ENCODE measurements around the gene DLEC1.

The DLEC1 gene

DNA sequence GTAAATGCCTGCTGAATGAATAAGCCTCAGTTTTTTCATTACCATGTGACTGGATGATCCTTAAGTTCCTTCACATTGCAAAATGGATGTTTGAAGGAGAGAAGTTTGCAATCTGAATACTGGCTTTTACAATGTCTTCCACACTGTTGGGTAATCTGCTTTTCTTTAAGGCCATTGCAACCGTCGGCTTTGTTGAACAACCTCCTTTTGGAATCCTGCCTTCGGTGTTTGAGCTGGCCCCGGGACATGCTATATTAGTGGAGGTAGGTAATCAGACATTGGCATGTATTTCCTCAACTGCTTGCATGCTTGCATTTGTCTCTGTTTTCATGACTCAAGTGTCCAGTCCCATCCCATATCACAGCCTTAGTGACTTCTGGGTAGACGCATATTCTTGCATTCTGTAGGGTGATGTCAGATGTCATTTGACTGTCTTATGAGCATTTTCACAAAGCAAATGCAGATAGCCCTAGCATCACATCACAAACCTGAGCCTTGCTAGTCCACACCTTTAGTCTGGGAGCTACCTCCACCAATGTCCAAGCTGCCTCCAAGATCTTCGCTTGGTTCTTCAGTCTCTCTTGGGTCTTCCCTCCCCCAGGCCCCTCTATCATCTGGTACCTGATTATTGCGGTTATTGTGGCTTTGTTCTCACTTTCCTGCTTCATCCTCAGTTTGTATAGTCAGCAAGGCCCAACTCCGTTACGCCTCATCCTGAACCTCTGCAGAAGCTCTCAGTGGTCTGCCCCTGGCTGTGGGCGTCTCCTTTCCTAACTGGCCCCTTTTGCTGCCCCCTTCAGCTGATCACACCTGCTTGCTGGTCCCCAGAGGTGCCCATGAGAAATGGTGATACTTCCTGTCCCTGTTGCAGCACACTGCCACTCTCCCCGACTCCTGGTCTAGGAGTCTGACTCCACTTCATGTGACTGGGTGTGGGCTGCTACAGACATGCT, 49.4 kb downstream of the DLEC1 start:
- no peak for DNase-seq

DNA sequence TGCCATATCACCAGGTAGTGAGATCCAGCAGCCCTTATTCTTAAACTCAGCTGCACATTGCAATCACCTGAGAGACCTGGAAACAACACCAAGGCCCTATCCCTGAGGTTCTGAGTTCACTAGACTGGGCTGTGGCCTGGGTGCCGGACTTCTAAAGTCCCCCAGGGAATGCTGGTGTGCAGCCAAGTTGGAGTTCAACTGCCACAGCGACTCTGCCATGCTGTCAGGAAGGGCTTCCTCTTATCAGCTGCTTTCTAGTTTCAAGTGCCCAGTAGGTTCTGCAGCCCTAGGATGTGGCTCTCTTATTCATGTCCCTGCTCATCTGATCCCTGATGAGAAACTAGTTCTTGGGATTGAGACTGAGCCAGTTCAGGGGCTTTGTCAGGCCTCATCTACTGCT, 50.2 kb downstream of the DLEC1 start:
- no peak for DNase-seq

- DNase-seq = no peak
Observed at GRCh38 chr3:38090453-38090852, 51.4 kb downstream of the DLEC1 start.

DNA sequence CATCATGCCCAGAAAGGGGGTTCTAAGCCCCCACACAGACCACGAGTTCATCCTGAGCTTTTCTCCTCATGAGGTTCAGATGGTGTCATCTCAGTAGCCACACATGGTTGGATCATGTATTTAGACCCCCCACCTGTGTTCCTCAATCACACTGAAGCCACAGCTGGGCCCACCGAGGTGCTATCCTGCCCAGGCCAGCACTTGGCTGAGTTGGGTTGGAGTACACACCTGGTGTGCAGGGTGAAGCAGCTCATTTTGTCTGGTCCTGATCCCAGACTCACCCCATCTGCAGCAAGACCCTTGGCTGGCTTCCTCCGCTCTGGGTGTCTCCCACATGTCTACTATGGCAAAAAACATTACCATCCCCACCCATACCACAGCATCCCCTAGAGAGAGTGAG, 56.0 kb downstream of the DLEC1 start:
- no peak for DNase-seq

GRCh38 chr3:38095669-38096483, 56.9 kb downstream of the DLEC1 start:
- no peak for DNase-seq

GRCh38 chr3:38097446-38098375, 58.7 kb downstream of the DLEC1 start:
- no peak for DNase-seq

DNA sequence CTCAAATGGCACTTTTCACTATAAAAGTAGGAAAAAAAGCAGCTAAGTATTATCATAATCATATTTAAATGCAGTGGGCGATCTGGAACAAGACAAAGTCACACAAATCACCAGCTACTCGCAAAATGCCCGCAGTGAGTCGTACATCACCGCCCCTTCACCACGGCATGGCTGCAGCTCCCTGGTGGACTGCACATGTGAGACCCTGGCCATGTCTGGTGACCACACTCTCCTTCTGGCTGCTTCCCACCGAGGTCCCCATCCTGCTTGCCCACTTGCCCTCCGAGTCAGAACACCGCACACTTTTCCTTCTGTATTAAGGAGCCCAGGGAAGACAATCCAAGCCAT, 59.3 kb downstream of the DLEC1 start:
- no peak for DNase-seq

- no peak for DNase-seq
Observed at GRCh38 chr3:38099518-38099917, 60.5 kb downstream of the DLEC1 start.

- no peak for DNase-seq
Observed at GRCh38 chr3:38100498-38100897, 61.5 kb downstream of the DLEC1 start.

GRCh38 chr3:38101811-38102443, 62.9 kb downstream of the DLEC1 start:
- DNase-seq = no peak

DNA sequence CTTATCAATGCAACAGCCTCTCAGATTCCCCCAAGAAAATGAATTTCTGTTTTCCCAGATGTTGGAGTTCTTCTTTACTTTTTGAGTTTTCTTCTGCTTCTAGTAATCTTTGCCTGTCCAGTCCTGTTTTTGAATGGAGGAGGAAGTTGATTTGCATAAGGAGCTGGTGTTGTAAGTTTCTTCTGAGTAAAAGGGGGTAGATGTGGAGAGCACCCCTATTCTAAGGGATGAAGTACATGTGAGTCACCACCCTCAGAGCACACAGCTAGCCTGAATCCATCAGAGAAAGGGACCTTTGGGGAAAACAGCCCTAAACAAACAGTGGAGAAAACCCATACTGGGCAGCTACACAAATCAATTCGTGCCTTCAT, 63.4 kb downstream of the DLEC1 start:
- DNase-seq = peak; percentile 22

DNA sequence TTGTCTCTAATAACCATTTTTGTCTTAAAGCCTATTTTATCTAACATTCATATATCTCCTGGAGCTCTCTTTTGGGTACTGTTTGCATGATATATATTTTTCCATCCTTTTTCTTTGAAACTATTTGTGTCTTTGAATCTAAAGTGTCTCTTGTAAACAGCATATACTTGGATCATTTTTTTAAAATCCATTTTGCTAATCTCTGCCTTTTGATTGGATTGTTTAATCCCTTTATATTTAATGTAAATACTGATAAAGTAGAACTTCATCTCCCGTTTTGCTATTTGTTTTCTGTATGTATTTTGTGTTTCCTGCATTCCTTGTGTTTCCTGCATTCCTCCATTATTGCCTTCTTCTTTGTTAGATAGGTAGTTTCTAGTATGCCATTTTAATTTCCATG, 66.5 kb downstream of the DLEC1 start:
- DNase-seq = no peak

GRCh38 chr3:38107911-38108648, 69.1 kb downstream of the DLEC1 start:
- no peak for DNase-seq

DNA sequence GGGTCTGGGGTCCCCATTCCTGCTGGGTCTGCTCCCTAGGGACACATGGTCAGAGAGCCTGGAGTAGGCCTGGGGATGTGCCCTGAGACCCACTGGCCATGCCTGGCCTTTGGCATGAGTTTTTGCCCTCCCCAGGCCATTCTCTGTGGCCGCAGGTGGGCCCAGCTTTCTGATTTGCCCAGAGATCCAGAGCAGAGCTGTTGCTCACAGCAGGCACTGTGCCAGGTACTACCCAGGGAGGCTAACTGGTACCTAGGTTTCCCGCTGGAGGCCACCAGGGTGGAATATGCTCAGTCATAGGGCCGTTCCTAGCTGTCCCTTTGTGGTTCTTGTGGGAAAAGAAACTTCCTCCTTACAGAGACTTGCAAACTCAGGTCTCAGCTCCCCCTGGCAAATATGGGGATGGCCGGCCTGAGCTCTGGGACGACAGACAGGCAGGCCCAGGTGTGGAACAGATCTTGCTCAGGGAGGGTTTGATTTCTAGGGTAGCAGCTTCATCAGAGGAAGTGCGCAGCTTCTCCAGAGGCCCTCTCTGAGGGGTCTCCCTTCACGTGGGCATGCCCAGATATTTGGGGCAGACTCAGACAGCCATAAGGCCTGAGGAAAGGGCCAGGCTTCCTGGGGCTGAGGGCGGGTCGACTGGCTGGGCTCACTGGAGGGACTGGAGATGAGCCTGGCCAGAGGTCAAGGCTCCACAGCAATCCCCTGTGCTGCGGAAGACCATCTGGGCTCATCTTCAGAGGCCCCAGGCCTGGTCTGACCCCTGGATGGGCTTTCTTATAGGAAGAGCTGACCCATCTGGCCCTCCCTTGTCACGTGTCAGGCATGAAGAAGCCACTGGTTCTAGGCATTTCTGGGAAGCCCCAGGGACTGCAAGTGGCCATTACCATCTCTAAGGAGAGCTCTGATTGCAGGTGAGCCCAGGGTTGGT, 69.9 kb downstream of the DLEC1 start:
- no peak for DNase-seq

DNA sequence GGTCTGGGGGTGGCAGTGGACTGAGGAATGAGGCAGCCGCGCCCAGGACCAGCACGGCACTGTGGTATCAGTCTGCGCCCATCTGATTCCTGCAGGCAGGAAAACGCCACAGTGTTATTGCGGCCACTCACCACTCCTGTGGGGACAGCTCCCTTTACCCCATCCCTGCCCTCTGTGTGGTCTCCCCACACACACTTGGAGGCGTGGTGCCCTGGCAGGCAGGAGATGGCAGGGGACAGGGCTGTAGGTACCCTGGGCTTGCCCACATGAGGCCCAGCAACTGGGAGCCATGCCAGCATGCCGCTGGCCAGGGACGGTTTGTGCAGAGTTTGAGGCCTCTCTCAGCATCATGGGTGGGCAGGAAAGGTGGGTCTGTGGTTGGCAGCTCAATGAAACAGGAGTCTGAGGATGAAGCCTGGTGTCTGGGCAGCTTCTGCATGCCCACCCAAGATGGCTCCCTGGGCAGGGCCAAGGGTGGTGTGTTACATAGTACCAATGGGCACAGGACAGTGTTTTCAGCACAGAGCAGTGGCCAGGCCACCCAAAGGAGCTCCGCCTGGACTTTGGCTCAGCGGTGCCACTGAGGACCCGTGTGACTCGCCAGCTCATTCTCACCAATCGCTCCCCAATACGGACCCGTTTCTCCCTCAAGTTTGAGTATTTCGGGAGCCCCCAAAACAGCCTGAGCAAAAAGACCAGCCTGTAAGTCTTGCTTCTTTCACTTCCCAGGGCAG, 70.7 kb downstream of the DLEC1 start:
- no peak for DNase-seq

DNA sequence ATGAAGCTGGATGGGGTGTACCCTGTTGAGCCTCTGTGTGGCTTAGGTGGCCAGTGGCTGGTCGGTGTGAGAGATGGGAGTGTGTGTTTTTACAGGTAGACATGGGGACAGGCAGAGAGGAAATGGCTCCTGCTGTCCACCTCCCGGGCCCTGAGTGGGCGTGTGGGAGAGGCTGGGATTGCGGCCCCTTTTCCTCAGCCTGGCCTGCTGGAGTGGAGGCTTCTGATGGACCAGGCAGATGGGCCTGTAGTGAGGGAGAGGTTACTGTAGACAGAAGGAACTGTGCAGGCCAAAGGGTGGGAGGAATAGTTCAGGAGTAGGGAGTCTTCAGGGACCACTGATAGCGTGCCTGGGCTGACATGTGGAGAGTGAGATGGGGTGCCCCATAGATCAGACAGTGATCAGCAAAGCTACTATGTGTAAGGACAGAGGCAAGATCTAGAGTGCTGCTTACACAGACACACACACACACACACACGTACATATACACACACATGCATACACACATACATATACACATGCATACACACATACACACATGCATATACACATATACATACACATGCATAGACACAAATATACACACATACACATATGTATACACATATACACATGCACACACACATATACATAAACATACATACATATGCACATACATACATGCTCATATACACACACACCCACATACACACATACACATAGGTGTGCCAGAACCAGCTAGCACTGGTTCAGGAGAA, 71.5 kb downstream of the DLEC1 start:
- no peak for DNase-seq

DNA sequence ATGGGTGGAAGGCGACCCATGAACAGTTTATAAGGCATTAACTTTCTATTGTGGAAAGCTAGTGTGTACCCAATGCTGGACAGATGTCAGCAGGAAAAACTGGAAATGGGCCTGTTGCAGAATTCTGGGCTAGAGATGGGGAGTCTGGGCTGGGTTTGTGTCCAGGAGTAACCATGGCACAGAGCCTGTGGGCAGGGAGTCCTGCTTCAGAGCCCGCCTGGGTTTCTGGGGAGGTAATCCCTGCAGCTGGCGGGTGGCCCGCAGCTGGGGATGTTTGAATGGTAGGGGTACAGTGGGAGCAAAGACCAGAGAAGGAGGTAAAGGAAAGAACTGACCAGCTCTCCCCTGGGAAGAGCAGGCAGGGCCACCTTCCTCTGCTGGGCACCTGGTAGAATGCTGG, 72.2 kb downstream of the DLEC1 start:
- no peak for DNase-seq

GRCh38 chr3:38111696-38112377, 72.8 kb downstream of the DLEC1 start:
- no peak for DNase-seq

- no peak for DNase-seq
Observed at GRCh38 chr3:38112378-38112761, 73.4 kb downstream of the DLEC1 start.

Data from HCEC 1CT (cell line).